Stimulated activated CD8-positive, alpha-beta memory T cell treated with anti-CD3 and anti-CD28 coated beads, Interleukin-7, amount 100 ng/mL, for 1 hour (primary cell): Measurements from ENCODE around the gene ALDH16A1.
A peak's percentile ranks its signal among the peaks of the same experiment; 100 is the strongest.

Experiments used
- DNase-seq, 2 donors: peaks; one replicate each; pipeline ENCODE4 v3.0.0-alpha.2; 2020; ENCODE audit warnings: low read depth in 2 of 2

Gene ALDH16A1

DNA sequence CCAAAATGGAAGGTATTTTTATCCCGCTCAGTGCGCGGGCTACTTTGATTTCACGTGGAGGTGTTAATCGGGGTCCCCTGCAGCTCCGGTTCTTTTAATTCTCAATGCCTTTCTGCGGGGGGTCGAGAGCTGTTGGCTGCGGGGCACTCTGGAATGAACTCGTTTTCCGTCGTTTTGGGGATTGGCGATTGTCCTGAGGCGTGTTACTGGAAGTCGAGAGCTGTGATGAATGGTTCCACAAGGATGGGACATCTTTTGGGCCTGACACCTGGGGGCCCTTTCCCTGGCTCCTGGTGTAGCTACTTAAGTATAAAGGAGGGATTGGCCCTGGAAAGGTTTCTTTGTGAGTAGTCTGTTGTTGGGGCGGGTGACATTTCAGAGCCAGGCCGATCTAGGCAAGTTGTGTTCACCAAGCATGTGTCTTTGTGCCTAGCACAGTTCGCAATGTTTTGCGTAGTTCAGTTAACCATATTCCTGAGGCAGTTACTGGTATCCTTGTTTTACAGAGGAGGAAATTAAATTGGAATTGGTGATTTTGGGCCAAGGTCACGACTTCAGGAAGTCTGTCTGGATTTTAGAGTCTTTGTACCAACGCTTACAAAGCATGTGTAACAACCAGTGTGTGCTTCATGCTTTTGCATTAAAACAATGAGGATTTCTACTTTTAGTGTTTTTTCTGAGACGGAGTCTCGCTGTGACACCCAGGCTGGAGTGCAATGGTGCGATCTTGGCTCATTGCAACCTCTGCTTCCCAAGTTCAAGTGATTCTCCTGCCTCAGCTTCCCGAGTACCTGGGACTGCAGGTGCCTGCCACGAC, 35.2 kb downstream of the ALDH16A1 start:
- DNase-seq = no peak

DNA sequence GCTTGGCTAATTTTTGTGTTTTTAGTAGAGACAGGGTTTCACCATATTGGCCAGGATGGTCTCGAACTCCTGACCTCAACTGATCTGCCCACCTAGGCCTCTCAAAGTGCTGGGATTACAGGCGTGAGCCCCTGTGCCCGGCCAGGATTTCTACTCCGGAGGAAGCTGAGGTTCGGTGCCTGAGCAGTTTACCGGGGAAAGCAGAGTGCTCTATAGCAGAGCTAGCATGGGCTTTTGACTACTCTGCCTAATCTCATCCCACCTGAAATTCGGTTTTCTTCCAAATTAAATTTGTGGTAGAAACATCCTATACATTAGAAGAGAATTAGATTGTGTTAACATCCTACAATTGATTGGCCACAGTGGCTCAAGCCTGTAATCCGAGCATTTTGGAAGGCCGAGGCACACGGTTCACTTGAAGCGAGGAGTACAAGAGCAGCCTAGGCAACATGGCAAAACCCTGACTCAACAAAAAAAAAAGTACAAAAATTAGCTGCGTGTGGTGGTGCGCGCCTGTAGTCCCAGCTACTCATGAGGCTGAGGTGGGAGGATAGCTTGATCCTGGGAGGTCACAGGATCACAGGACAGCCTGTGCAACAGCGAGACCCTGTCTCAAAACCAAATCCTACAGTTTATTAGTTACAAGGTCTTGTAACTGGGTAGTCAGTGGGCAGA, 36.0 kb downstream of the ALDH16A1 start:
- DNase-seq = no peak

DNA sequence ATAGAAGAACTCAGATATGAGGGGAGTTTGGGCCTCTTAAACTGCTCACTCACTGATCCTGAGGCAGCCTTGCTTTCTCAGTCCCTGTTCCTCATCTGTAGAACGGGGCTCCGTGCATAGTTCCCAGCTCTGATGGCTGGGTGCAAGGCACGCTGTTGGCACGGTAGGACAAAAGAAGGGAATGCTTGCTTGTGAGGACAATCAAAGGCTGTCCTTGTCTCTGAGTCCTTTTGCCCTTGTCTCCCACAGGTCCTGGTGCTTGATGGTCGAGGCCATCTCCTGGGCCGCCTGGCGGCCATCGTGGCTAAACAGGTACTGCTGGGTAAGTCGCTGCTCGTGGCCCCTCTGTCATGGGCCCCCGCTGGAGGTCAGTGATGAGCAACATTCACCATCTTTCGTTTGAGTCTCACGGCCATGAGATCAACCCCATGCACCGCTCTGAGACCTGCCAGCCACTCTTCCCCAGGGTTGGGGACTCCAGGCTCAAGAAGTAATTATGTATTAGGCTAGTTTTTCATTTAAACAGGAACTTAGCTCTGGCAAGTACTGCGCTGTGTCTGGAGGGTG, 36.7 kb downstream of the ALDH16A1 start:
- no peak for DNase-seq

DNA sequence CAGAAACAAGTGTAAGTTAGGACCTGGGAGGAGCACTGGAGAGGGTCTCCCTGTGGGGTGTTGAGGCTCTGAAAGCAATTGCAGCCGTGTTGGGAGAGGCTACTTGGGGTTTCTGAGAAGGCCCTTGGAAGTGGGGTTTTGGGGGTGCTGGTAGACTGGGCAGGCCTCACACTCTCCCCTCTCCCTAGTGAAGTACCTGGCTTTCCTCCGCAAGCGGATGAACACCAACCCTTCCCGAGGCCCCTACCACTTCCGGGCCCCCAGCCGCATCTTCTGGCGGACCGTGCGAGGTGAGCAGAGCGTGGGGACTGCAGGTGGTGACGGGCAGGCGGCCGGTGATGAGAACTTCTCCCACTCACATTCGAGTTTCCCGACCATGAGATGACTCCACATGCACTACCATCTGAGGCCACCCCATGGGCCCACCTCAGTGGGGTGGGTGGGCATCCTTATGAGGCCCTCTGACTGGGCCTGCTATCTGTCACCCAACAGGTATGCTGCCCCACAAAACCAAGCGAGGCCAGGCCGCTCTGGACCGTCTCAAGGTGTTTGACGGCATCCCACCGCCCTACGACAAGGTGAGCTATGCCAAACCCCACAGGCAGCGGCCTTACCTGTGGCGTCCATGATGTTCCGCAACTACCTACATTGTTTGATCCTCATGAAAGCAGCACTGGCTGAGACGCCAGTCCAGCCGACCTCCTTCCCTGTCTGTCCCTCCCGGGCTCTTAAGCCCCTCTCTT, 37.4 kb downstream of the ALDH16A1 start:
- no peak for DNase-seq

DNA sequence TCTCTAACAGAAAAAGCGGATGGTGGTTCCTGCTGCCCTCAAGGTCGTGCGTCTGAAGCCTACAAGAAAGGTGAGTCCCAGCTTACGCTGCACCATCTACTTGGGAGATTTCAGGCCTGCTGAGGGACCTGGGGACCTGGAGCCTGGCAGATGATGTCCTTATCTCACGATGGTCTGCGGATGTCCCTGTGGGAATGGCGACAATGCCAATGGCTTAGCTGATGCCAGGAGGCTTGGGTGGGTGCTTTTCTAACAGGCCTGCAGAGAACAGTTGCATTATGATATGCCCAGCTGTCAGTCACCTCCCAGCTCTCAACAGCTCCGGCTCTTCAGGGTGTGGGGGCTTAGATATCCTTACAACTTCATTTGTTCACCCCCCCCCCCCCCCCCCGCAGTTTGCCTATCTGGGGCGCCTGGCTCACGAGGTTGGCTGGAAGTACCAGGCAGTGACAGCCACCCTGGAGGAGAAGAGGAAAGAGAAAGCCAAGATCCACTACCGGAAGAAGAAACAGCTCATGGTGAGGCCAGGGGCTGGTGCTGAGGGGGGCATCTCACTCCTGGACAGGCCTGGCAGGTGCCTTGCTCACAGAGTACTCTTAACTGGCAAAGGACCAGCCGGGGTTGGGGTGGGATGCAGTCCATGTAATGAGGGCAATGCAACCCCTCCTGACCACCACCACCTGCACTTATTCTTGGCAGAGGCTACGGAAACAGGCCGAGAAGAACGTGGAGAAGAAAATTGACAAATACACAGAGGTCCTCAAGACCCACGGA, 38.2 kb downstream of the ALDH16A1 start:
- DNase-seq = no peak

DNA sequence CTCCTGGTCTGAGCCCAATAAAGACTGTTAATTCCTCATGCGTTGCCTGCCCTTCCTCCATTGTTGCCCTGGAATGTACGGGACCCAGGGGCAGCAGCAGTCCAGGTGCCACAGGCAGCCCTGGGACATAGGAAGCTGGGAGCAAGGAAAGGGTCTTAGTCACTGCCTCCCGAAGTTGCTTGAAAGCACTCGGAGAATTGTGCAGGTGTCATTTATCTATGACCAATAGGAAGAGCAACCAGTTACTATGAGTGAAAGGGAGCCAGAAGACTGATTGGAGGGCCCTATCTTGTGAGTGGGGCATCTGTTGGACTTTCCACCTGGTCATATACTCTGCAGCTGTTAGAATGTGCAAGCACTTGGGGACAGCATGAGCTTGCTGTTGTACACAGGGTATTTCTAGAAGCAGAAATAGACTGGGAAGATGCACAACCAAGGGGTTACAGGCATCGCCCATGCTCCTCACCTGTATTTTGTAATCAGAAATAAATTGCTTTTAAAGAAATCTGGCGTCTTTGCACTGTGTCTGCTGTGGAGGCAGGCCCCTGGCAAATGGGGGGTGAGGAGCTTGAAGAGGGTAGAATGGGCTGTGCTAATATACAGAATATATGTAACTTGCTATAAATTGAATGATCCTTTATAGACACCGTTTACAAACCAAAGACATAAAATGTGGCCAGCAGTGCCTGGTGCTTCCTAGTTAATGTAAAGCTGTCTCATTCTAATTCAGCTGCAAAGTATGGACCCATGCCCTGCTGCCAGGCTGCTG, 39.0 kb downstream of the ALDH16A1 start:
- DNase-seq = no peak

DNA sequence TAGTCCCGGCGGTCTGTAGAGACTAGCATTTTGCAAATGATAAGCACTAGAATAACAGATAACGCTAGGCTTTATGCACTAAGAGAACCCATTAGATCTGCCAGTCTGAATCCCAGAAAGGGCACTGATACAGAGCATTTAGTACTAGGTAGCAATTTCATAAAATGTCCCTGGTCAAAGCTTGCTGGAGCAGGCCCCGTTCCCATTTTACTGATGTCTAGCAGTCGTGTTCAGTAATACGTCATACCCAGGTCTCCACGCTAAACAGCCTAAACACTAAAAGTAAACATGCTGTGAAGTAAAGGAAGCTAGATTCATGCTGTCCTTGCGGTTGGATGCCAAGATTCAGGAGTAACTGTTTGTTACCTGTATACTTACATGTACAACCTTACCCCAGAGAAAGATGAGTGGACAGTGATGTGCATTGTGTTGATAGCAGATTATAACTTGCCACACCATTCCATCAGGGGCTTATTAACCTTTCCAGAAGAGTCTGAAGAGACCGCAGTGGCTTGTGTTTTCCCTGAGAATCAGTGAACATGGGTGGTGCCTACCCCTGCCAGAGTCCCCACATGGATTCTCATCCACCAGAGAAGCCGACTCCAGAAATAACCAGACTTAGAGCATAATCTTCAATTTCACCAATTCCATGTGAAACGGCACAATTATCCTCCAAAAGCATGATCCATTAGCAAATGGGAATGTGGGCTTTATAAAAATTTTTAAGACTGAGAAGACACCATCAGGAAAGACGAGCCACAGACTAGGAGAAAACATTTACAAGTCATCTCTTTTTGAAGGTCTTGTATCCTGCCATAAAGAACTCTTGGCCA, 39.8 kb downstream of the ALDH16A1 start:
- no peak for DNase-seq

DNA sequence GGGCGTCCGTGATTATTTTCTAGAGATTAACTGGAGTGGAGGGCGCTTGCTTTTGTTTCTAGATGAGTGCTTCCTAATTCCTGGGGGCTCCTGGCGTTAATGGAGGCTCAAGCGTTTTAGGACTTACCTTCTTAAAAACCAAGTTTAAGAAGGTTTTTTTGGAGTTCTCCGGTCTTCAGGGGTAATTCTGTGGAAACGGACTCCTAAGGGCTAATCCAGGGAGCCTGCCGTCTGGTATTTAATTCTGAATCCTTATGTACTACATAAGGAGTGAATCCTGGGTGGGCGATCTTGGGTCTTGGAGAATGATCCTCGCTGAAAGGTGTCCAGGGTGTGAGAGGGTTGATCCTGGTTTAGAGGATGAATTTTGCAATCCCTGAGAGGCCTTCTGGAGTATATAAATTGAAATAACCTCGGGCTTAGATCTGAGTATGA, 43.6 kb downstream of the ALDH16A1 start:
- DNase-seq = no peak

DNA sequence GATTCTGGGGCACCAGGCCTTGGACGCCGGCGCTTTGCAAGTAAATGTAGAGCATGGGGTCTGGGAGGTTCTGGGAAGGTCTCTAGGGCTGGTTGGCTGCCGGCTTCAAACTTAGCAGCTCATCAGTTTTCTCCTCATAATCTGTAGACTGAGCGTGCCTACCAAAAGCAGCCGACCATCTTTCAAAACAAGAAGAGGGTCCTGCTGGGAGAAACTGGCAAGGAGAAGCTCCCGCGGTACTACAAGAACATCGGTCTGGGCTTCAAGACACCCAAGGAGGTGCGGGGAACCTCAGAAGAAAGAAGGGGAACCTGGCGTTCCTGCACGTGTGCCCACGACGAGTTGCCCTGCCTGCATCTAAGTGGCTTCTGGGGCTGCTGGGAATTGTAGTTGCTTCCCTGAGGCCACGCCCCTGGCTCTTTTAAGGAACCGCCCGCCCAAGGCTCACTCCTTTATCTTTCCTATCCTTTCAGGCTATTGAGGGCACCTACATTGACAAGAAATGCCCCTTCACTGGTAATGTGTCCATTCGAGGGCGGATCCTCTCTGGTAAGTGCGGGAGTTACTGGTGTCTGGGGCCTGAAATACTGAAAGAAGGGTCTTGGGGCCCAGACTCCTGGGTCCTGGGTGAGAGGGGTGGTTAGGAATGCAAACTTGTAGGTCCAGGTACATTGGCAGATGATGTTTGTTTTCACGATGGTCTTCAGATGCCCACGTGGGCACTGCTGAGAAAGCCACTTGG, 44.2 kb downstream of the ALDH16A1 start:
- DNase-seq = no peak

DNA sequence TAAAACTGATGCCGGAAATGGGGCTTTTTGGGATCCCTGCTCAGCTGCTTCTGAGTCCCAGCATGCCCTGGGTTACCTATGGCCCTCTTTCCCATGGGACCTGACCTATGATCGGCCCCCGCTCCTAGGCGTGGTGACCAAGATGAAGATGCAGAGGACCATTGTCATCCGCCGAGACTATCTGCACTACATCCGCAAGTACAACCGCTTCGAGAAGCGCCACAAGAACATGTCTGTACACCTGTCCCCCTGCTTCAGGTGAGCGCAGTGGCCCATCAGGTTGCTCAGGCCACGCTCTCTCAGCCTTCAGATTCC, 44.7 kb downstream of the ALDH16A1 start:
- DNase-seq = no peak

DNA sequence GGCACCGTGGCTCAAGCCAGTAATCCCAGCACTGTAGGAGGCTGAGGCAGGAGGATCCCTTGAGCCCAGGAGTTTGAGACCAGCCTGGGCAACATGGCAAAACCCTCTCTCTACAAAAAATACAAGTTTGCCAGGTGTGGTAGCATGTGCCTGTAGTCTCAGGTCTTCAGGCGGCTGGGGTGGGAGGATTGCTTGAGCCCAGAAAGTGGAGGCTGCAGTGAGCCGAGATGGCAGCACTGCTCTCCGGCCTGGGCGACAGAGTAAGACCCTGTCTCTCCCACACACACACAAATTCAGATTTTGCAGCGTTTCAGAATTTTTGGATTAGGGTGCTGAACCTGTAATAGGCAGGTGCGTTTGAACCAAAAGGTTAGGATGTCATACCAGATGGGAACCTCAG, 45.5 kb downstream of the ALDH16A1 start:
- DNase-seq = no peak

DNA sequence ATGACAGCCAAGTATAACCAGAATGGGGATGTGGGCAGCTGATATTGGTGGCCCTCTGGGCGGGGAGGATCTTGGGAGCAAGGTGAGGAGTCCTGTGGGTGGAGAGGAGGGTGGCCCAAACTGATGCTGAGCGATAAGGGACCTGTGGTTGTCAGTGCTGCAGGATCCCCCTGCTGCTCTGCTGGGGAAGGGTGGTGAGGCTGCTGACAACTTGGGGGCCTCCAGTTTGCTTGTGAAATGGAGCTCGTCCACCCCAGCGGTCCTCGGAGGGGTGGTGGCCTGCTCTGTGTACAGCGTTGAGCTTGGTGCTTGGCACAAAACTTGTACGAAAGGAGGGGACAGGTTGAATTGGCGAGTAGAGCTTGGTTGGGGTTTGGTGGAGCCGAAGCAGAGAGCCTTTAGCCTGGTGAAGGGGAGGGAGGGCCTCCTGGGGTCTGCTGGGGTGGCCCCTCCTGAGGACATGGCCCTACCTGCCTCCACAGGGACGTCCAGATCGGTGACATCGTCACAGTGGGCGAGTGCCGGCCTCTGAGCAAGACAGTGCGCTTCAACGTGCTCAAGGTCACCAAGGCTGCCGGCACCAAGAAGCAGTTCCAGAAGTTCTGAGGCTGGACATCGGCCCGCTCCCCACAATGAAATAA, 46.1 kb downstream of the ALDH16A1 start:
- DNase-seq = no peak

DNA sequence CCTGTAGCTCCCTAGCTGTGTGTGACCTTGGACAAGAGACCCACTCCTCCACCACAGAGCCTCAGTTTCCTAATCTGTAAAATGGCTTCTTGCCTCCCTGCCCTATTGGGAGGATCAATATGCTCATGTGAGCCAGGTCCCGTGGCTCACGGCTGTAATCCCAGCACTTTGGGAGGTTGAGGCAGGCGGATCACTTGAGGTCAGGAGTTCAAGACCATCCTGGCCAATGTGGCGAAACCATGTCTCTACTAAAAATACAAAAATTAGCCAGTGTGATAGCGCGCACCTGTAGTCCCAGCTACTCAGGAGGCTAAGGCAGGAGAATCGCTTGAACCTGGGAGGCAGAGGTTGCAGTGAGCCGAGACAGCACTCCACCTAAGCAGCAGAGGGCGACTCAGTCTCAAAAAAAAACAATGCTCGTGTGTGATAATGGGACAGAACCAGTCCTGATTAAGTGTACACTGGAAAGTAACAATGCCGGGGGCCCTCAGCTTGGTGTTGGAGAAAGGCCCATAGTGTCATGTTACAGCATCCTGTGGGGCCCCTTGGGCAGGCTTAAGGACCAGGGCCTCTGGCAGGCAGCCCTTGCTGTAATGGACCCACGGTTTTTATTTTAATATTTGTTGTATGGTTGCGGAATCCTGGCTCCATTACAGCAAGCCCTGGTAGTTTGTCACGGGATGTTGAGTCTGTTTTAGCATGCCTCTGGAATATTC, 50.0 kb downstream of the ALDH16A1 start:
- DNase-seq = no peak

DNA sequence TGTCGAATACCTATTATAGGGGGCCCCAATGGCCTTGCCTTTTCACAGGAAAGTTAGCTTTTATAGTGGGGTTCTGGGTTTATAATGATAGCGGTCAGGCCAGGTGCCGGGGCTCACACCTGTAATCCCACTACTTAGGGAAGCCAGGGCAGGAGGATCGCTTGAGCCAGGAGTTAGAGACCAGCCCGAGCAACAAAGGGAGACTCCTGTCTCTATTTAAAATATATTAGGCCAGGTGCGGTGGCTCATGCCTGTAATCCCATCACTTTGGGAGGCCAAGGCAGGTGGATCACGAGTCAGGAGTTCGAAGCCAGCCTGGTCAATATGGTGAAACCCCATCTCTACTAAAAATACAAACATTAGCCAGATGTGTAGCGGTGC, 50.5 kb downstream of the ALDH16A1 start:
- no peak for DNase-seq

DNA sequence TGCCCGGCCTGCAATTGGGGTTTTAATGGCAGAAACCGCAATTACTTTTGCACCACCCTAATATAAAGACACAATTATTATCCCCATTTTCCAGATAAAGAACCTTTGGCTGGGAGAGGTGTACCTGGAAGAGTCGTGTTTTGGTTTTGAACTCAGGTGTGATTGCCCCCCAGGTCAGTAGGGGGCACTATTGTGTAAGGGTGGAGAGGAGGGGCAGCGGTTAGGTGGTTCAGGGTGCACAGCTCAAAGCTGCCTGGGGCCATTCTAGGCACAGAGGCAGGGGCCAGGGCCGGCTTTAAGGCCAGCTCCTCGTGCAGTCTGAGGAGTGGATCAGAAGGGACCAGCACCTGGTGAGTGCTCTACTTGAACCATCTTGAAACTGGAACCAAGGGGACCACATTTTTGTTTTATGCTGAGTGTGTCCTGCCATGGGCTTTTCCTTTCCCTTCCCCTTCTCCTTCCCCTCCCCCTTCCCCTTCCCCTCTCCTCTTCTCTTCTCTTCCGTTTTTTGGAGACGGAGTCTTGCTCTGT, 53.6 kb downstream of the ALDH16A1 start:
- peak; percentile 52 to 64 for DNase-seq

DNA sequence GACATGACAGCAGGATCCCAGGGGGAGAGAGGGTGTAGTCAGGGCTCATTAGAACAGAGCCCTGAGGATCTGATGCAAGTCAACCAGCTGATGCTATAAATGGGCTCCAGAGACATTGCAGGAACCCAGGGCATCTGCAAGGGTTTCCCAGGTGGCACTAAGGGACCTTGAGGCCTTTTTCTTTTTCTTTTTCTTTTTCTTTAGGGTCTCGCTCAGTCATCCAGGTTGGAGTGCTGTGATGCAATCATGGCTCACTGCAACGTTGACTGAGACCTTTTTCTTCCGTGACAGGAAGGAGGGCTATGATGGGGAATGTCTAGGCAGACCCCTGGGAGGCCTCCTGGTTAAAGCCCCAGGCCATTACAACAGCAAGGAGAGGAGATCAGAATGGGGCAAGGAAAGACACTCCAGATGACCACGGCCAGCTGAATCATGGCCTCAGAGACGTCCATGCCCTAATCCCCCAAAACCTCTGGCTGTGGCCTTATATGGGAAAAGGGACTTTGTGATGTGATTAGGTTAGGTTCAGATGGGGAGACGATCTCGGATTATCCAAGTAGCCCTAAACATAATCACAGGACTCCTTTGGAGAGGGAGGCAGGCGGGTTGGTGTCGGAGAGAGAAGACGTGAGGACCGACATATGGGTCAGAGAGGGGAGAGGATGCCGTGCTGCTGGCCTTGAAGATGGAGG, 54.9 kb downstream of the ALDH16A1 start:
- no peak for DNase-seq
